ENCODE measurements around the gene KLHL25. TPM values are rescaled to one million over a fixed set of nuclear protein-coding genes. Genes with fewer than 3 reads are reported as not detected.
A peak's percentile ranks its signal among the peaks of the same experiment; 100 is the strongest.

Gene KLHL25
- total and polyA plus RNA-seq, 11 donors, result 2.2 to 12.9 (median 4.3) TPM

- Histone ChIP-seq H3K9me3 (no peaks in the 10 kb centered on the region), H3K4me1 (peaks cover 8 to 56% (median 41%) of the 10 kb centered on the region in 12 donors), H3K27ac (no peak overlapping the region), H3K36me3 (no peaks in the 10 kb centered on the region), H3K27me3 (no peaks in the 10 kb centered on the region), H3K4me3 (no peak overlapping the region)
- 96 to 98% (median 98%) methylated on average over 10 to 26 of the region's 26 CpGs for WGBS, 4 donors
- DNase-seq (no peak), ATAC-seq (no peak)
- intact Hi-C loops (cut with DNase I), result no loop called here
- TF ChIP-seq POLR2A (IDR thresholded peaks at IDR 0.05), result no peak
- TF ChIP-seq CTCF (IDR thresholded peaks at IDR 0.05), result no peak
Measured at GRCh38 chr15:85767785-85768529, 26.8 kb downstream of the KLHL25 start.

- 89 to 90% (median 90%) methylated on average over 22 to 24 of the region's 24 CpGs for WGBS, 4 donors
- Histone ChIP-seq H3K27ac (no peak overlapping the region), H3K4me1 (peaks cover 8 to 51% (median 32%) of the 10 kb centered on the region in 12 donors), H3K4me3 (no peak overlapping the region), H3K27me3 (no peaks in the 10 kb centered on the region), H3K9me3 (no peaks in the 10 kb centered on the region), H3K36me3 (no peaks in the 10 kb centered on the region)
- DNase-seq (no peak), ATAC-seq (no peak)
- TF ChIP-seq CTCF (IDR thresholded peaks at IDR 0.05) (no peak), POLR2A (IDR thresholded peaks at IDR 0.05) (no peak)
- intact Hi-C loops (cut with DNase I), result no loop called here
Measured at GRCh38 chr15:85766001-85766831, 28.5 kb downstream of the KLHL25 start.

GRCh38 chr15:85764649-85765277, 30.0 kb downstream of the KLHL25 start:
- Histone ChIP-seq H3K27me3 (no peaks in the 10 kb centered on the region), H3K36me3 (peaks cover 0 to 8% (median 0%) of the 10 kb centered on the region in 9 donors), H3K27ac (peak overlapping the region in 9 of 12 donors; percentile 2 to 65 (median 46)), H3K9me3 (no peaks in the 10 kb centered on the region), H3K4me3 (no peak overlapping the region), H3K4me1 (peaks cover 8 to 45% (median 28%) of the 10 kb centered on the region in 12 donors)
- WGBS, 4 donors, result 26 to 49% (median 40%) methylated on average over 3 of the region's 3 CpGs
- intact Hi-C loops (cut with DNase I), result no loop called here
- DNase-seq (peak in 1 of 5 donors; percentile 65), ATAC-seq (peak in 1 of 4 donors; percentile 19)
- TF ChIP-seq CTCF (IDR thresholded peaks at IDR 0.05) (no peak), POLR2A (IDR thresholded peaks at IDR 0.05) (no peak)
